GM19025 (cell line): ENCODE data around the gene SLC4A7.

Experiments used
- ATAC-seq: cut with Tn5 transposase; IDR thresholded peaks from one replicate; pipeline ENCODE4 v1.9.1; 2021; ENCODE audit warnings: mild to moderate bottlenecking, low read depth, moderate library complexity; ENCODE audit not compliant: unreplicated experiment

SLC4A7 gene

DNA sequence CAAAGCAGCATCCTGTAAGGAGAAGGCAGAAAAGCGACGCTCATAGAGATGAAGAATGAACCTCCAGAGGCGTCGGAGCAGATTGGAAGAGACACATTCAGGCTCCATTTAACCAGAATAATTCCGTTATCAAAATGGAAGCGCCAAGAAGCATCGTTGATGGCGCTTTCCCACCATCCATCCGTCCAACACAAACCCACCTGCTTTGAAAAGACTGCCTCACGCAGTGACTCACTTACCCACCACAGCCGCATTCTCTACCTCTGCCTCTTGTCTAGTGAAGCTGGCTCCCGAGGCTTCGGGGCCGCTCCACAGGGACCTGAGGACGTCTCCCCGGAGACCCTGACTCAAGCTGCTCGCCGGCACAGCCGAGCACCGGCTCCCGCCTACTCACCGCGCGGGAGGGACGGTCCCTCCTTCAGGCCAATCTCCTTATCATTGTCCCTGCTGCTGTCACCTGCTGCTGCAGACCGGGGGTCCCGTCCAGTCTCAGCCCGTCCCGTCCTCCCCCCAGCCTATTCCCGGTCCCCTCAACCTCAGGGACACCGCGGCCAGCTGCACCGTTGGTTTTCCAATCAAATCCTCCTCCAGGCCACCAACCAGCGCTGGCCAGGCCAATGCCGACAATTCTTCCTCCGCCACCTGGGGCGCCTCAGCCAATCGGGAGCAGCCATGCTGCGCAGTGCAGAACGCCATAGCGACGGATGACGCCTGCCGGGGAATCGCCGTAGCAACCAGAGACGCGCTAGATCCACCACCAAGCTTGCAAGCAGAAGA lies 115.2 kb downstream of the SLC4A7 start, which contains the start of gene NEK10:
NEK10 (minus strand) TSS at position 553 of the 777 bp plus-strand sequence. CDS start 16,501 bp downstream, outside the sequence.
- peak; percentile 100 for ATAC-seq

- ATAC-seq = no peak
These were observed 118.1 kb downstream of the SLC4A7 start for GRCh38 chr3:27366062-27366591.

- peak; percentile 43 for ATAC-seq
These were observed 123.8 kb downstream of the SLC4A7 start for GRCh38 chr3:27360113-27361078.

- no peak for ATAC-seq
These were observed 125.8 kb downstream of the SLC4A7 start for GRCh38 chr3:27358372-27358771.

- ATAC-seq = peak; percentile 77
These were observed 126.4 kb downstream of the SLC4A7 start for GRCh38 chr3:27357665-27358258.

- no peak for ATAC-seq
These were observed 127.2 kb downstream of the SLC4A7 start for GRCh38 chr3:27356976-27357375.

GRCh38 chr3:27354588-27355203 lies 129.5 kb downstream of the SLC4A7 start:
- ATAC-seq = no peak

GRCh38 chr3:27354161-27354560 lies 130.0 kb downstream of the SLC4A7 start:
- ATAC-seq = no peak

DNA sequence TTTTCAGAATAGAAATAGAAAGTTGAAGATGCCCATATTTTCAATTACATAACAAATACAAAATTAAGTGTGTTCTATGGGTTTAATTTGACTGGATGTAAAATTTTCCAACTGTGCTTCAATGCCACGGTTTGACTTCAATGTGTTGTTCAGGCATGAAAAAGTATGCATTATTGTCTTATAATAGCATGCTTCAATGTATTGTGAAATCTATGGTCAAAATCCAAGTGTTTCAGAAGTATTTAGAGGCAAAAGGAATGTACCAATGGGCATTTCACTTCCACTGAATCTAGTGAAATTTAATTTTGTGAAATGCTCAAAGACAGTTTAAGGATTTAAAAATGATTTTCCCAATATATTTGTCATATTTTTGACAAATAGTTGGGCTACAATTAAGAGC lies 131.0 kb downstream of the SLC4A7 start:
- ATAC-seq = no peak

- ATAC-seq = no peak
These were observed 132.1 kb downstream of the SLC4A7 start for GRCh38 chr3:27352047-27352446.

DNA sequence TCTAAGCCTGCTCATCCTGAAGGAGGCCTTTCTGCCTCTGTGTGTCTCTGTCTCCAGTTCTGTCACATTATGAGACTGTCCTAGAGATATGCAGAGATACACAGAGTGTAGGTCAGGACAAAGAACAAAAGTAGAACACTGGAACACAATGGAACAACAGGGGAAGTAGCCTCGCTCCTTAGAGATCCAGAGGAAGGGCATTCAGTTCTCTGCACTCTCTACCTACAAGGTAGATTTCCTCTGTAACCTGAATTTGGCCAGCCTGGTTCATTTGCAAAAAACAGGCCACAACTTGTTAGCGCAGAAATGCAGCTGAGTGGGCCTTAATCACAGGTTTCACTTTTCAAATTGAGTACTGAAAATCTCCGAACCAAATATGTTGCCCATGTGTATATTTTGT lies 134.4 kb downstream of the SLC4A7 start:
- ATAC-seq = peak; percentile 80

GRCh38 chr3:27345959-27346865 lies 138.0 kb downstream of the SLC4A7 start:
- no peak for ATAC-seq

- ATAC-seq = no peak
These were observed 138.7 kb downstream of the SLC4A7 start for GRCh38 chr3:27345493-27345892.

- no peak for ATAC-seq
These were observed 139.1 kb downstream of the SLC4A7 start for GRCh38 chr3:27345045-27345444.

GRCh38 chr3:27344192-27344591 lies 140.0 kb downstream of the SLC4A7 start:
- no peak for ATAC-seq

- no peak for ATAC-seq
These were observed 141.9 kb downstream of the SLC4A7 start for GRCh38 chr3:27342267-27342666.

DNA sequence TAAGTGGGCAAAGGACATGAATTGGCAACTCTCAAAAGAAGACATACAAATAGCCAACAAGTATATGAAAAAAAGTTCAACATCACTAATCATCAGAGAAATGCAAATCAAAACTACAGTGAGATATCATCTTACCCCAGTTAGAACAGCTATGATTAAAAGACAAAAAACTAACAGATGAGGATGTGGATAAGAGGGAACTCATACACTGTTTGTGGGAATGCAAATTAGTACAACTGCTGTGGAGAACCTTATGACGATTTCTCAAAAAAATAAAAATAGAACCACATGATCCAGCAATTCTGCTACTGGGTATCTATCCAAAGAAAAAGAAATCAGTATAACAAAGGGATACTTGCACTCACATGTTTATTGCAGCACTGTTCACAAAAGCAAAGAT lies 143.7 kb downstream of the SLC4A7 start:
- no peak for ATAC-seq

DNA sequence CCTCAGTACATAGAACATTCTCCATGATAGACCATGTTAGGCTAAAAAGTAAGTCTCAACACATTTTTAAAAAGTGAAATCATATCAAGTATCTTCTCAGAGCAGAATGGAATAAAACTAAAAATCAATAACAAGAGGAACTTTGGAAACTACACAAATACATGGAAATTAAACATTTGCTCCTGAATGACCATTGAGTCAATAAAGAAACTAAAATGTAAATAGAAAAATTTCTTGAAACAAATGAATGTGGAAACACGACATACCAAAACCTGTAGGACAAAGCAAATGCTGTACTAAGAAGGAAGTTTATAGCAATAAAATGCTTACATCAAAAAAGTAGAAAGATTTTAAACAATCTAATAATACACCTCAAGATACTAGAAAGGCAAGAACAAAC lies 148.6 kb downstream of the SLC4A7 start:
- no peak for ATAC-seq

DNA sequence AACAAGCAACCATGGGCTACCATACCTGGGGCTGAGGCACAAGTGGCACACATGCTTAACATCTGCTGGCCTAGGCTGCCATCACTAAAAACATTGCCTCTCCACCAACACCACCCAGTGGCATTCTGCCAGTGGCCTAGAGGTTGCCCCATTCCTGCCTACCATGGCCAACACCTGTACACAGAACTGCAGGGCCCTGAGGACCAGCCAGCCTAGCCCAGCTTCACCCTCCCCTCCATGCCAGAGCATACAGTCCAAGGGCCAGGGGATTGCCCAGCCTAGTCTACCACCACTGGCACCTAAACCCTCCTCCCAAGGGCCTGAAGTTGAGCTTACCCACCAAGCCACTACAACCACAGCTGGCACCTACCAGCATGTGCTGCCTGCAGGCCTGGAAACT lies 150.3 kb downstream of the SLC4A7 start:
- no peak for ATAC-seq
